Astrocyte (in vitro differentiated cells and primary cell): ENCODE measurements around the gene PCED1B. TPM values are rescaled to one million over a fixed set of nuclear protein-coding genes. Genes with fewer than 3 reads are reported as not detected.

Source experiments
- DNase-seq: peaks from one replicate; pipeline ENCODE4 v3.0.0-alpha.2; 2010; ENCODE audit warnings: low read depth
- FAIRE-seq: peaks from 2 replicates; lab custom pipeline; 2011; peaks lifted over from hg19 to GRCh38; lab: Jason Lieb, UNC
- H2AFZ ChIP-seq: 2 replicates; pipeline ENCODE4 v1.6.0; 2012; ENCODE audit warnings: low read depth, low read length, inconsistent platforms
- H3K27ac ChIP-seq: 2 replicates; pipeline ENCODE4 v1.5.1; 2011; ENCODE audit warnings: low read depth, low read length, inconsistent platforms
- H3K27me3 ChIP-seq: 2 replicates; pipeline ENCODE4 v1.6.0; 2011; ENCODE audit warnings: low read length, inconsistent platforms; ENCODE audit not compliant: insufficient read depth
- H3K36me3 ChIP-seq: 2 replicates; pipeline ENCODE4 v1.5.1; 2011; ENCODE audit warnings: low read length, inconsistent platforms; ENCODE audit not compliant: insufficient read depth
- H3K4me1 ChIP-seq: 2 replicates; pipeline ENCODE4 v1.5.1; 2011; ENCODE audit warnings: low read length, inconsistent platforms; ENCODE audit not compliant: insufficient read depth
- H3K4me2 ChIP-seq: 2 replicates; pipeline ENCODE4 v1.6.0; 2012; ENCODE audit warnings: low read length, inconsistent platforms
- H3K4me3 ChIP-seq: 2 replicates; pipeline ENCODE4 v1.5.1; 2011; ENCODE audit warnings: low read depth, mild to moderate bottlenecking, low read length, inconsistent platforms; ENCODE audit not compliant: insufficient read depth
- H3K79me2 ChIP-seq: 2 replicates; pipeline ENCODE4 v1.6.0; 2012; ENCODE audit warnings: mild to moderate bottlenecking, low read length, inconsistent platforms; ENCODE audit not compliant: insufficient read depth
- H3K9ac ChIP-seq: 2 replicates; pipeline ENCODE4 v1.6.0; 2012; ENCODE audit warnings: mild to moderate bottlenecking, low read length, inconsistent platforms
- H3K9me3 ChIP-seq: 2 replicates; pipeline ENCODE4 v1.5.1; 2012; ENCODE audit warnings: low read depth, mild to moderate bottlenecking, low read length, inconsistent platforms; ENCODE audit not compliant: insufficient read depth
- H4K20me1 ChIP-seq: 2 replicates; pipeline ENCODE4 v1.6.0; 2012; ENCODE audit warnings: low read length, inconsistent platforms; ENCODE audit not compliant: insufficient read depth
- H3K27ac Mint-ChIP-seq: one replicate; pipeline ENCODE4 v1.8.0; 2021; ENCODE audit warnings: mild to moderate bottlenecking, mixed read lengths; ENCODE audit not compliant: unreplicated experiment
- H3K27me3 Mint-ChIP-seq: one replicate; pipeline ENCODE4 v1.8.0; 2021; ENCODE audit warnings: low read depth, mixed read lengths; ENCODE audit not compliant: unreplicated experiment
- H3K36me3 Mint-ChIP-seq: one replicate; pipeline ENCODE4 v1.8.0; 2021; ENCODE audit warnings: low read depth, mixed read lengths; ENCODE audit not compliant: unreplicated experiment
- H3K4me1 Mint-ChIP-seq: one replicate; pipeline ENCODE4 v1.8.0; 2021; ENCODE audit warnings: low read depth, mixed read lengths; ENCODE audit not compliant: unreplicated experiment
- H3K4me3 Mint-ChIP-seq: one replicate; pipeline ENCODE4 v1.8.0; 2021; ENCODE audit warnings: mild to moderate bottlenecking, moderate library complexity, mixed read lengths; ENCODE audit not compliant: unreplicated experiment
- H3K9me3 Mint-ChIP-seq: one replicate; pipeline ENCODE4 v1.8.0; 2021; ENCODE audit warnings: mild to moderate bottlenecking, mixed read lengths; ENCODE audit not compliant: unreplicated experiment
- CTCF ChIP-seq: IDR thresholded peaks from 2 replicates; pipeline ENCODE4 v1.5.1; 2011; ENCODE audit warnings: low read depth, mild to moderate bottlenecking, inconsistent platforms, low read length, moderate library complexity; ENCODE audit not compliant: insufficient read depth
- EZH2 ChIP-seq: IDR thresholded peaks from 2 replicates; pipeline ENCODE4 v1.6.1; 2012; ENCODE audit warnings: mild to moderate bottlenecking, low read length, inconsistent platforms; ENCODE audit not compliant: insufficient read depth
- total RNA-seq: library from RNA; stranded (reverse); gene quantifications from 2 replicates; pipeline ENCODE4 v1.2.1, GENCODE V29; 2021

Gene PCED1B
- total RNA-seq, 1 donor from 2014 or later = 1.8 TPM

GRCh38 chr12:47139000-47139681 is 59.7 kb downstream of the PCED1B start:
- FAIRE-seq (no peak), DNase-seq (no peak)
- Histone ChIP-seq H3K9me3 (peaks cover 5% of the 10 kb centered on the region), H3K4me1 (no peaks in the 10 kb centered on the region), H3K36me3 (no peaks in the 10 kb centered on the region), H3K4me3 (no peak overlapping the region), H4K20me1 (no peaks in the 10 kb centered on the region), H3K4me2 (no peak overlapping the region), H3K27ac (no peak overlapping the region), H3K9ac (no peak overlapping the region), H2AFZ (no peak overlapping the region), H3K79me2 (no peaks in the 10 kb centered on the region), H3K27me3 (no peaks in the 10 kb centered on the region)
- no peak overlapping the region for H3K27ac Mint-ChIP-seq
- peaks cover 3% of the 10 kb centered on the region for H3K36me3 Mint-ChIP-seq
- H3K4me3 Mint-ChIP-seq = no peak overlapping the region
- H3K9me3 Mint-ChIP-seq = peaks cover 2% of the 10 kb centered on the region
- H3K27me3 Mint-ChIP-seq = no peaks in the 10 kb centered on the region
- peaks cover 5% of the 10 kb centered on the region for H3K4me1 Mint-ChIP-seq
- TF ChIP-seq EZH2 (no peak), CTCF (no peak)

- Mint-ChIP-seq H3K9me3 (peaks cover 2% of the 10 kb centered on the region), H3K4me3 (no peak overlapping the region), H3K36me3 (peaks cover 3% of the 10 kb centered on the region), H3K27ac (no peak overlapping the region), H3K4me1 (peaks cover 5% of the 10 kb centered on the region), H3K27me3 (no peaks in the 10 kb centered on the region)
- no peaks in the 10 kb centered on the region for H3K4me1 ChIP-seq
- H3K36me3 ChIP-seq = no peaks in the 10 kb centered on the region
- peaks cover 5% of the 10 kb centered on the region for H3K9me3 ChIP-seq
- H3K9ac ChIP-seq = no peak overlapping the region
- H2AFZ ChIP-seq = no peak overlapping the region
- TF ChIP-seq CTCF (no peak), EZH2 (no peak)
- H4K20me1 ChIP-seq = no peaks in the 10 kb centered on the region
- no peaks in the 10 kb centered on the region for H3K79me2 ChIP-seq
- DNase-seq (no peak), FAIRE-seq (no peak)
- H3K4me2 ChIP-seq = no peak overlapping the region
- no peak overlapping the region for H3K4me3 ChIP-seq
- H3K27ac ChIP-seq = no peak overlapping the region
- H3K27me3 ChIP-seq = no peaks in the 10 kb centered on the region
Observed at GRCh38 chr12:47141459-47141858, 62.0 kb downstream of the PCED1B start.

GRCh38 chr12:47144769-47145168 is 65.3 kb downstream of the PCED1B start:
- no peak overlapping the region for H3K4me3 ChIP-seq
- Mint-ChIP-seq H3K36me3 (peaks cover 3% of the 10 kb centered on the region), H3K9me3 (peaks cover 2% of the 10 kb centered on the region), H3K4me1 (peaks cover 5% of the 10 kb centered on the region), H3K4me3 (no peak overlapping the region), H3K27ac (no peak overlapping the region), H3K27me3 (no peaks in the 10 kb centered on the region)
- FAIRE-seq = no peak
- H2AFZ ChIP-seq = no peak overlapping the region
- no peak overlapping the region for H3K9ac ChIP-seq
- no peak overlapping the region for H3K27ac ChIP-seq
- no peaks in the 10 kb centered on the region for H3K79me2 ChIP-seq
- H3K4me1 ChIP-seq = no peaks in the 10 kb centered on the region
- no peak overlapping the region for H3K4me2 ChIP-seq
- H3K36me3 ChIP-seq = no peaks in the 10 kb centered on the region
- no peaks in the 10 kb centered on the region for H4K20me1 ChIP-seq
- H3K27me3 ChIP-seq = no peaks in the 10 kb centered on the region
- peak; percentile 23 for DNase-seq
- no peaks in the 10 kb centered on the region for H3K9me3 ChIP-seq
- no peak for TF ChIP-seq CTCF
- TF ChIP-seq EZH2 = no peak
